Cerebellar cortex (tissue), 1 donor: ENCODE results near the gene TMTC2.

Source experiments
- DNase-seq: peaks from one replicate; pipeline ENCODE4 v3.0.0-alpha.2; 2015; ENCODE audit warnings: low spot score

The TMTC2 gene

DNA sequence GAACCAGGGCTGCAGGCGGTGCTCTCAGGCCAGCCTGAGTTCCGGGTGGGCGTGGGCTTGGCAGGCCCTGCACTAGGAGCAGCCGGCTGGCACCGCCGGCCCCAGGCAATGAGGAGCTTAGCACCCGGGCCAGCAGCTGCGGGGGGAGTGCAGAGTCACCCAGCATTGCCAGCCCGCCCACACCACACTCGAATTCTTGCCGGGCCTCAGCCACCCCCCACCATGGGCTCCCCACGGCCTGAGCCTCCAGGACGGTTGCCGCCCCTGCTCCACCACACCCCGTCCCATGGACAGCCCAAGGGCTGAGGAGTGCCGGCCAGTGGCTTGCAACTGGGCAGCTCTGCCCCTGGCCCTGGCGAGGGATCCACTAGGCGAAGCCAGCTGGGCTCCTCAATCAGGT is 453.4 kb downstream of the TMTC2 start:
- no peak for DNase-seq

DNA sequence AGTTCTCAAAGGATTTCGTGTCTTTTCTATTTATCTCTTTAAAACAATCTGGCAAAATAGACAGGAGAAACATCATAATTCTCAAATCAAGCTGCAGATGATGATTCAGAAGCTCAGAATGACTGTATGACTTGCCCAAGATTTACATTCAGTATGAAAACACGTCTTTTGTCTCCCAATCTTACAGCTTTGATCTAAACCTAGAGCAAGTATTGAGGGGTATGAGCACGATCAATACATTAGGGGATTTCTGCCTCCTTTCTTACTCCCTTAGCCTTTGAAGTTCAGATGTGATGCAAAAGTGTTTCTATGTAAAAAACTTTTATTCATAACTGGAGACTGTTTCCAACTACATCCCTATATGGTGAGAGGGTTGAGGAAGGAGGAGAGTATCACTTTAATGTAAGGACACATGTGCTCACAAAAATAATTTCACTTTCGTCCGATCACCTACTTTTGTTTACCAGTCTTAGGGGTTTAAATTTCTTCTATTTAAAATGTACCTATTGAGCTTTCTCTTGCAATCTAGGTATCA is 454.8 kb downstream of the TMTC2 start:
- no peak for DNase-seq

DNA sequence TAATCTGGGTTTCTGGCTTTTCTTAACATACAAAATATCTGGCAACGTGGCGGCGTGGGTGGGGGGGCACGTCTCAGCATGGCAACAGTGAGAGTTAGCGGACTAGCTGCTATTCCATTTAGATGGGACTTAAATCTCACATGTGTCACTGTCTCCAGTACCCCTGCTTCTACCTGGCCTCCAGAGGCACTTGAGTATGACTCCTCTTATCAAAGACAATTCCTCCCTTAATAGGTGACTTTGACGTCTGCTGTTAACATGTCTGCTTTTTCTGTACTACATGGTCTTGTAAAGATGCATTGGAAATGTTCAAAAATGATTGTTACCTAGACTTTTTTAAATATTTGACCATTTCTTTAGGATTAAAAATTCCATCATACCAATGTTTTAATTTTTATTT is 456.2 kb downstream of the TMTC2 start:
- DNase-seq, result no peak

DNA sequence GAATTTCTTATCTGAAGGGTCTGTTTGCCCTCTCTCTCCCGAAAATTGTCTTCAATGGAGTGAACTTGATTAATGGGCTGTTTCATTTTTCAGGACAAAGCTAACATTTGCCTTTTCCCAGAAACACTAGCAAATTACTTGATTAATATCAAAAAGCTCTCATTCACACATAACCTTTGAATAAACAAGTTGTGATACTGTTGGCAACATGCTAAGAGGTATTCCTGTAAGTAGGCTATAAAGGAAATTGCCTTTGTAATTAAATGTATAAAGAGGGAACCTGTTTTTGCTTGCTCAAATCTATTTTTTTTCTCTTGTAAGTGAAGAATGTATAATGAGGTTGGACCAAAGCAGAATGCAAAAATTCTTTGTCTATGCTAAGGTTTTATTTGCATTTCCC is 457.2 kb downstream of the TMTC2 start:
- DNase-seq, result no peak

- DNase-seq, result no peak
These were observed 458.7 kb downstream of the TMTC2 start for GRCh38 chr12:83145325-83145840.

GRCh38 chr12:83147341-83147740 is 460.6 kb downstream of the TMTC2 start:
- no peak for DNase-seq

GRCh38 chr12:83149987-83150386 is 463.3 kb downstream of the TMTC2 start:
- DNase-seq, result no peak

DNA sequence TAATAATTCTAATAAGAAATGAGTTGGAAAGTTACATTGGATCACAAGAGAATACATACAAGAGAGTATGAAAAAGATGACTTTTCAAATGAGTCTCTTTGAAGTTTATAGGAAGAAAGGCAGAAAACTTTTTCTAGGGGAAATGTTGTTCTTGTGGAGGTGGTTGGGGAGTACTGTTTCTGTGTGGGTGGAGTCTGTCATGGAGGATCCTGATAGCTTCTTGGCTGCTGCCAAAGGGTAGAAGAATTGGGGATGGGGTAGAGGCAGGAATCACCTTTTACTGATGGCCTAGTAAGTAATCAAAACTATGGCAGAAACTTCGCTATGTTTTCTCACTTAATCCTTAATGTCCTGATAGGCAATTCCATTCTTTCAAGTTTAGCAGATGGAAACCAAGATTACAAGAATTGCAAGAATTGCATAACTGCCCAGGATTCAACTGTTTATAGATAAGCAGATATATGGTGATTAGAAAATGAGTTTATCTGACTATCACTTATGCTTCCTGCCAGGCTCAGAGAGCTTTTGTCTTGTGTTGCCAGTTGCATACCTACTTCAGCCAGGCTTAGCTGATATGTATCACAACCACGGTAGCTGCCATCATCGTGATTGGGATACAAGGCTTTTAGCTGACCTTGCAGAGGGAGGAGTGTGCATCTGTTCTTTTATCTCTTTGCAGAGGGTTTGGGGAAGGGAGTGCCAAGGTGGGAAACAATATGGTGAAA is 463.9 kb downstream of the TMTC2 start:
- no peak for DNase-seq

DNA sequence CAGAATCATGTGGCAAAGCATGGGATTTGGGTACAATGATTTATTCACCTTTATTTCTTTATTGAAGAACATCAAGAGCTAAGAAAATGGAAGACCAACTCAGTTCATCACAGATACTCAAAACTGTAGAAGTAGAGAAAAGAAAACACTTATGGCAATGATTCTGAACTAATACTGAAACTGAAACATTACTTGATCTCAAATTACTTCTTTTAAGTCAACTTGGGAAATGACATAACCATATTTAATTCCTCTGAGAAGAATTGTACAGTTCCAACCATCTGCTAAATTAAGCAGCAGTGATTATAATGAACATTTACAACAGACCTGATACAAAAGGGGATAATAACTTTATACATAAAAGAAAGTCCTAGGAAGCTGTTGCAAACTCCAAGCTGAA is 466.5 kb downstream of the TMTC2 start:
- no peak for DNase-seq

GRCh38 chr12:83156815-83157214 is 470.1 kb downstream of the TMTC2 start:
- DNase-seq, result no peak

DNA sequence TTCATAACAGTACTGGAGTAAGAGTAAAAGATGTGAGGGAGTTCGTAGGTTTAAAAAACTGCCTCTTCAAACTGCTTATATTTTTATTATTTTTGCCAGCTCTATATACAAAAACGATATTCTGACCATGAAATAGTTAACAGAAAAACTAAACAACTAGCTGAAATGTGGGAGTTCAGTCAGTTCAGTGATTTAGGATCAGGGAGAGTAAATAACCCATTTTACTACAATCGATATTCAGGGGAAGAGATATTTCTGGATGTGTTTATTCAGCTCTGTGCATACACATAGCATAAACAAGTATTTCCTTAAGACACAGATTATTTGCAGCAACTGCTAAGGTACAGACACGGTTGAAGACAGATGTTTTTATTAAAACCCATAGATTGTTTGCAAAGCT is 470.9 kb downstream of the TMTC2 start:
- DNase-seq, result no peak

DNA sequence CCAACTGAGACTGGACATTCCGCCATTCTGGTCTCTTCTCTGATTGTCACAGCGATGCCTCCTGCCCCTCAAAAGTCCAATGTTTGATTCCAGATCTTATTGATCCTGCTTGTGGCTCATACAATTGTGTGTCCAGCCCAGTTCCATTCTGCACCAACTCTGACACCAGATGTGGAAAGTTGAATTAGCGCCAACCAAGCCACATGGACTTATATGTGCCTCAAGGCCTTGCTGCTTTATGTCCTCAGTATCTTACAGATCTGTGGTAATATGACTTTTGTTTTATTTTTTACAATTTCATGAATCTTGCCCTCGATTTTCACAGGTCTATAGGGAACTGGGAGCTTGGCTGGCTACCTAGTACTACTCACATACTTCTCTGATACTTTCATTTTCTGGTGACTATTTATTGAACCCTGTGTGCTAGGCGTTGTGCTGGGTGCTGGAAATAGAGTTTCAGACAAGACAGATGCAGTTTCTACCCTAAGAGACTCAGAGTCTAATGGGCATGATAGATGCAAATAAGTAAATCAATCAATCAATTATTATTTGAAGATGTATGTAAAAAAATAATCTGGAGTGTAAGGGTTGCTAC is 472.0 kb downstream of the TMTC2 start:
- DNase-seq, result no peak

- no peak for DNase-seq
These were observed 474.8 kb downstream of the TMTC2 start for GRCh38 chr12:83161456-83161855.

DNA sequence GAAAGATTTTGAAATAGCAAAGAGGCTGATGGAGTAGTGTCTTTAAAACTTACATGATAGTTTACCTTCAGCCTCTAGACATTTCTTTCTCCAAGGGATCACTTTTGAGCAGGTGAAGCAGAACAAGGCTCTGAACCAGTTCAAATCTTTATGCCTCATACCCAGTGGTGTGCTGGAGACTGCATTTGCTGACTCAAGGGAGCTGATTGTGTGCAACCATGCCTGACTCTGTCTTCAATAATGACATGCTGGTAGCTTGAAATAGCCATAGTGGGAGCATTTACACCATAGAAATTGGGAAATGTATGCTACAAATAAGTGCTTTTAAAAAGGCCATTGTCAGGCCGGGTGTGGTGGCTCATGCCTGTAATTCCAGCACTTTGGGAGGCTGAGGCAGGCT is 482.0 kb downstream of the TMTC2 start:
- DNase-seq, result no peak

DNA sequence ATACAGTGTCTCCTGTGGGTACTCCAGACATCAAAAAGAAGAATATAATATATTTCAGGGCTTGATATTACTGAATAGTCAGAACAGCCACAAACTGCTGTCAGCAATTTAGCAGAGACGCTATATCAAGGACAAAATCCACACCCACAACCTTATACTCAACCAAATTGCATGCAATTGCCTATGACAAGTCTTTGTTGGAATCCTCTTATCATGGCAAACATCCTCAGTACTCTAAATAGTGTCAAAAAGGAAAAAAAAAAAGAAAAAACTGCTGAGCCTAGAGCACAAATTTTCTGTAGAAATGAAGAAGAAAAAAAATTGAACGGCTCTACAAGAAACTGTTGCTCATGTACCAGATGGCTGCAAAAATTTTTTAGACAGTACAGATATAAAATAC is 485.7 kb downstream of the TMTC2 start:
- no peak for DNase-seq

DNA sequence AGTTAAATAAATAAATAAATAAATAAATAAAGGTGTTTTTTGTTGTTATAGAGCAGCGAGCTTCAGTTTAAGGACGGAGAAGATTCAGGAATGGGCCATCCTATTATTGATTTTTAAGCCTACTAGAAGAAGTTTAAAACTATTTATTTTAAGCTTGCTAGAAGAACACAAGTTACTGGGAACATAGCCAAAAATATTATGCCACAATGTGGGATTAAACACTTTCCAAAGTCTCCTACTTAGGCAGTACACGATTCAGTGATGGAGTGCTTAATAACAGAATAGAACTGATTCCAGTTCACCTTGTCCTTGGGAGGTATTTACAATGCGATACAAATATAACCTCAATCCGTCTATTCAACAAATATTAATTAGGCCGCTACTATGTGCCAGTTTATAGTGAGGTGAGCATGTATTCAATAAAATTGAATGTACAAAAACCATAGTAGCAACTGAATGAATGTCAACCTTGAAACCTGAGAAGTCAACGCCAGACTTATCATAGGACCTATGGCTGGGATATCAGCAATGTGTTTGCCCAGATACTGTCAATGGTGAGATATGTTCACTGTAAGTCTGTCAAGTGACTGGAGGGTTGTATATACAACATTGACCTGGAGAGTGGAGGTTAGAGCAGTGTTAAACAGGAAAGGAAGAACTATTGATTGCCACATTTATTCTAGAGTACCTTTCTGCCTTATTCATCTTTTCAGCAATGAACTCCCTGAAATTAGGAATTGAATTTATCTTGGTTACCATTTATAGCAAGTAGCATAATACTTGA is 486.4 kb downstream of the TMTC2 start:
- DNase-seq, result no peak

- no peak for DNase-seq
These were observed 493.3 kb downstream of the TMTC2 start for GRCh38 chr12:83179999-83180398.

DNA sequence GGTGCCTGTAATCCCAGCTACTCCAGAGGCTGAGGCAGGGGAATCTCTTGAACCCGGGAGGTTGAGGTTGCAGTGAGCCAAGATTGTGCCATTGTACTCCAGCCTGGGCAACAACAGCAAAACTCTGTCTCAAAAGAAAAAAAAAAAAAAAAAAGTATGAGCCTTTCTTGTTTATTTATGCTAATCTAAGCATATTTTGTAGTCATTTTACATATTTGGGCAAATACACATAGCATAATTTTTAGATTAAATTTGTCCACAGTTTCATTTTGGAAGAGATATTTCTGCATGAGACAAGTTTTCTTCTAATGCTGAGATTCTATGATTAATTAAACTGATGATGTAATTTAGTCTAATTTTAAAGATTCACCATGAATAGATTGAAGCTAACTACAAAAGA is 494.4 kb downstream of the TMTC2 start:
- DNase-seq, result no peak

DNA sequence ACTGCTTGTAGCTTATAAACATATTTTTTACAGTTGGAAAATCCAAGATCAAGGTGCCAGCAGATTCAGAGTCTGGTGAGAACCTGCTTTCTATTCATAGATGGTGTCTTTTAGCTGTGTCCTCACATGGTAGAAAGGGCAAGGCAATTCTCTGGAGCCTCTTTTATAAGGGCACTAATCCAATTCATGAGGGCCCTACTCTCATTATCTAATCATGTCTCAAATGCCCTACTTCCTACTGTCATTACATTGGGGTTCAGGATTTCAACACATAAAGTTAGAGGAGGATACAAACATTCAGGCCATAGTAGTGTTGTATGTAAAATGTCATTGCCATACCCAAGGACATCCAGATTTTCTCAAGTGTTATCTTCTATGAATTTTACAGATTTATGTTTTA is 496.4 kb downstream of the TMTC2 start:
- DNase-seq, result no peak
